Transverse colon (tissue), 4 donors: ENCODE measurements around the gene LCNL1. TPM values are rescaled to one million over a fixed set of nuclear protein-coding genes. Genes with fewer than 3 reads are reported as not detected.

ENCODE experiments used
- DNase-seq: peaks from one replicate; pipeline ENCODE4 v3.0.0-alpha.2; 2019
- H3K27ac ChIP-seq, 4 donors: fragments of 200-600 bp; sonication (generic); 2 replicates each; pipeline ENCODE4 v1.5.1; 2016 to 2018; ENCODE audit warnings: inconsistent platforms in 4 of 4
- H3K27me3 ChIP-seq: fragments of 200-600 bp; sonication (generic); 2 replicates; pipeline ENCODE4 v1.5.1; 2017; ENCODE audit warnings: inconsistent platforms
- H3K36me3 ChIP-seq, 4 donors: fragments of 200-600 bp; sonication (generic); 2 replicates each; pipeline ENCODE4 v1.5.1; 2017 to 2019; ENCODE audit warnings: inconsistent platforms in 4 of 4
- H3K4me1 ChIP-seq, 4 donors: fragments of 200-600 bp; sonication (generic); 2 replicates each; pipeline ENCODE4 v1.5.1; 2017 to 2020; ENCODE audit warnings: inconsistent platforms in 4 of 4
- H3K4me3 ChIP-seq, 4 donors: fragments of 200-600 bp; sonication (generic); 1 replicate in 1 of 4; 2 replicates in 3 of 4; pipeline versions ENCODE4 v1.5.1 to v1.6.1; 2017 to 2019; ENCODE audit warnings: inconsistent platforms in 4 of 4
- H3K9me3 ChIP-seq, 2 donors: fragments of 200-600 bp; sonication (generic); 2 replicates each; pipeline ENCODE4 v1.5.1; 2017 to 2019; ENCODE audit warnings: inconsistent platforms in 2 of 2
- CTCF ChIP-seq, 5 experiments: fragments of 200-600 bp in 3 of 5; fragments of 450-650 bp in 2 of 5; sonication (generic) in 3 of 5; IDR thresholded peaks; 1 replicate in 2 of 5; 2 replicates in 3 of 5; pipeline ENCODE4 v1.5.1; 2016 to 2017; ENCODE audit warnings: antibody characterized with exemption in 5 of 5, inconsistent platforms in 3 of 5, mild to moderate bottlenecking in 2 of 5, moderate library complexity in 1 of 5
- EP300 ChIP-seq: sonication (generic); formaldehyde crosslinking; IDR thresholded peaks from one replicate; pipeline ENCODE4 v1.6.1; 2017; ENCODE audit warnings: antibody characterized with exemption, low read depth
- POLR2A ChIP-seq: fragments of 450-650 bp; IDR thresholded peaks from one replicate; pipeline ENCODE4 v1.6.1; 2016; ENCODE audit warnings: antibody characterized with exemption, mild to moderate bottlenecking, moderate library complexity
- POLR2AphosphoS5 ChIP-seq, 3 donors: sonication (generic); formaldehyde crosslinking; IDR thresholded peaks; one replicate each; pipeline ENCODE4 v1.6.1; 2016; ENCODE audit warnings: antibody characterized with exemption in 3 of 3
- WGBS, 2 donors: methylation state at CpG; one replicate each; pipeline ENCODE4 v1.1.5; 2018; ENCODE audit warnings: low coverage in 1 of 2; 5-methylcytosine and 5-hydroxymethylcytosine counted together
- in situ Hi-C, 4 donors: fragments of 200-750 bp; cut with MboI; loops; one replicate each; pipeline versions ENCODE4 v1.15.0 to v1.15.1; 2017; ENCODE audit warnings: low sequenced_read_pairs in 3 of 4, low pct_ligation_motif_present in 1 of 4, low pct_unique_long_range_greater_than_20kb in 1 of 4
- intact Hi-C: fragments of 100-400 bp; cut with DNase I; formaldehyde crosslinking; loops from one replicate; pipeline ENCODE4 v1.15.1; 2023; ENCODE audit warnings: low total_unique reads
- total RNA-seq, 4 donors: library from RNA; depleted of rRNA; stranded (reverse); fragments of >200 nt; gene quantifications; one replicate each; pipeline ENCODE4 v1.1.0, GENCODE V29; 2016

The LCNL1 gene
- total RNA-seq, 4 donors from 2014 or later, result 0.27 to 0.75 TPM; not detected in 2

GRCh38 chr9:136950656-136951276, 32.0 kb upstream of the LCNL1 start:
- Histone ChIP-seq H3K27ac (peak overlapping the region; percentile 90 to 93 (median 92)), H3K36me3 (no peaks in the 10 kb centered on the region), H3K4me3 (peak overlapping the region in 3 of 4 donors; percentile 35 to 57 (median 48)), H3K9me3 (no peaks in the 10 kb centered on the region), H3K27me3 (no peaks in the 10 kb centered on the region), H3K4me1 (peaks cover 3 to 30% (median 19%) of the 10 kb centered on the region in 4 donors)
- TF ChIP-seq POLR2A, result no peak
- TF ChIP-seq EP300, result no peak
- no peak for TF ChIP-seq CTCF (IDR thresholded peaks at IDR 0.05)
- TF ChIP-seq POLR2AphosphoS5 (IDR thresholded peaks at IDR 0.05), result no peak
- in situ Hi-C loops (no loop called here), intact Hi-C loops (no loop called here)
- 27% methylated on average over 6 of the region's 9 CpGs; no CpG with 5 or more reads in 1 of the 2 donors for WGBS, 2 donors
- DNase-seq, result no peak

GRCh38 chr9:136951541-136952320, 31.1 kb upstream of the LCNL1 start, which contains the start of gene LCN12:
LCN12 (plus strand) TSS chr9:136952273; CDS start chr9:136952328, 55 bp downstream.
- intact Hi-C loops, result no loop called here
- WGBS, 2 donors, result 72% methylated on average over 14 of the region's 14 CpGs; no CpG with 5 or more reads in 1 of the 2 donors
- no peak for DNase-seq

GRCh38 chr9:136952321-136952850, 30.4 kb upstream of the LCNL1 start:
- intact Hi-C loops, result no loop called here

More at GRCh38 chr9:136951541-136952320, 31.1 kb upstream of the LCNL1 start, which contains the start of gene LCN12:
- no peaks in the 10 kb centered on the region for H3K9me3 ChIP-seq
- H3K27me3 ChIP-seq, result no peaks in the 10 kb centered on the region
- no peak for TF ChIP-seq POLR2AphosphoS5 (IDR thresholded peaks at IDR 0.05)
- TF ChIP-seq EP300, result no peak
- TF ChIP-seq CTCF (IDR thresholded peaks at IDR 0.05), result no peak
- TF ChIP-seq POLR2A, result no peak
- in situ Hi-C loops, result no loop called here
- no peak within 1 kb of the TSS for H3K4me3 ChIP-seq
- H3K4me1 ChIP-seq, result peaks cover 3 to 30% (median 19%) of the 10 kb centered on the region in 4 donors
- H3K27ac ChIP-seq, result peak within 1 kb of the TSS in 2 of 4 donors; percentile 90 to 92
- no peaks in the 10 kb centered on the region for H3K36me3 ChIP-seq

More at GRCh38 chr9:136952321-136952850, 30.4 kb upstream of the LCNL1 start:
- Histone ChIP-seq H3K4me1 (peaks cover 3 to 30% (median 19%) of the 10 kb centered on the region in 4 donors), H3K27me3 (no peaks in the 10 kb centered on the region), H3K27ac (no peak overlapping the region), H3K9me3 (no peaks in the 10 kb centered on the region), H3K36me3 (no peaks in the 10 kb centered on the region), H3K4me3 (no peak overlapping the region)
- DNase-seq, result no peak
- TF ChIP-seq POLR2A (no peak), CTCF (IDR thresholded peaks at IDR 0.05) (no peak), EP300 (no peak)
- in situ Hi-C loops, result no loop called here
- 82% methylated on average over 11 of the region's 15 CpGs; no CpG with 5 or more reads in 1 of the 2 donors for WGBS, 2 donors
